WTC11 (cell line): ENCODE measurements around the gene WDCP. TPM values are rescaled to one million over a fixed set of nuclear protein-coding genes. Genes with fewer than 3 reads are reported as not detected.

Experiments used
- ATAC-seq: fragments of 200-7000 bp; cut with Tn5 transposase; 2 replicates; pipeline ENCODE4 v1.10.0; 2021; ENCODE audit warnings: mild to moderate bottlenecking, moderate library complexity
- CTCF ChIA-PET: fragments of 300-600 bp; sonication (Branson Sonifier 250); formaldehyde crosslinking; loops from one replicate; lab custom pipeline; 2021; ENCODE audit warnings: antibody characterized with exemption; lab: Charles Lee
- POLR2A ChIA-PET: fragments of 350-600 bp; sonication (Branson Sonifier 250); formaldehyde crosslinking; loops from one replicate; lab custom pipeline; 2021; ENCODE audit warnings: antibody characterized with exemption; lab: Charles Lee
- DNase-seq: peaks from one replicate; pipeline ENCODE4 v3.0.0; 2021; ENCODE audit warnings: low spot score
- H3K27ac Mint-ChIP-seq: 2 replicates; pipeline ENCODE4 v1.8.0; 2021; ENCODE audit warnings: mixed read lengths
- H3K27me3 Mint-ChIP-seq: 2 replicates; pipeline ENCODE4 v1.8.0; 2021; ENCODE audit warnings: low read depth, mild to moderate bottlenecking, moderate library complexity, mixed read lengths
- H3K36me3 Mint-ChIP-seq: 2 replicates; pipeline ENCODE4 v1.8.0; 2021; ENCODE audit warnings: mixed read lengths
- H3K4me1 Mint-ChIP-seq: 2 replicates; pipeline ENCODE4 v1.8.0; 2022; ENCODE audit warnings: mixed read lengths
- H3K4me3 Mint-ChIP-seq: 2 replicates; pipeline ENCODE4 v1.8.0; 2021; ENCODE audit warnings: mild to moderate bottlenecking, moderate library complexity, mixed read lengths
- H3K9me3 Mint-ChIP-seq: 2 replicates; pipeline ENCODE4 v1.8.0; 2021; ENCODE audit warnings: mixed read lengths
- ATF1 ChIP-seq: sonication (generic); formaldehyde crosslinking; IDR thresholded peaks from 2 replicates; pipeline ENCODE4 v1.8.1; 2023; ENCODE audit warnings: mild to moderate bottlenecking, moderate library complexity, missing genetic modification reagents
- CDX4 ChIP-seq: fragments of 250-450 bp; sonication (Bioruptor Pico); IDR thresholded peaks from 2 replicates; pipeline ENCODE4 v1.9.0; 2021; ENCODE audit warnings: moderate library complexity, mild to moderate bottlenecking, inconsistent platforms, borderline replicate concordance
- E2F4 ChIP-seq: sonication (generic); formaldehyde crosslinking; IDR thresholded peaks from 2 replicates; pipeline ENCODE4 v1.8.1; 2022; ENCODE audit warnings: low read depth, mild to moderate bottlenecking, moderate library complexity, missing genetic modification reagents, borderline replicate concordance
- ELF4 ChIP-seq: sonication (generic); formaldehyde crosslinking; IDR thresholded peaks from 2 replicates; pipeline ENCODE4 v1.8.1; 2022; ENCODE audit warnings: low read depth, mild to moderate bottlenecking, moderate library complexity, missing genetic modification reagents
- ERG ChIP-seq: fragments of 250-450 bp; sonication (Bioruptor Pico); IDR thresholded peaks from 2 replicates; pipeline ENCODE4 v1.8.0; 2021; ENCODE audit warnings: mild to moderate bottlenecking
- HMGA2 ChIP-seq: fragments of 250-450 bp; sonication (Bioruptor Pico); IDR thresholded peaks from 2 replicates; pipeline ENCODE4 v1.4.0; 2021; ENCODE audit warnings: mild to moderate bottlenecking, moderate library complexity
- NFE2L1 ChIP-seq: sonication (generic); formaldehyde crosslinking; IDR thresholded peaks from 2 replicates; pipeline ENCODE4 v1.8.1; 2023; ENCODE audit warnings: missing genetic modification reagents
- NFYB ChIP-seq: sonication (generic); formaldehyde crosslinking; conservative IDR thresholded peaks from 2 replicates; pipeline ENCODE4 v1.8.0; 2022; ENCODE audit warnings: low read depth, missing genetic modification reagents
- RELA ChIP-seq: sonication (generic); formaldehyde crosslinking; IDR thresholded peaks from 2 replicates; pipeline ENCODE4 v1.8.1; 2022; ENCODE audit warnings: missing genetic modification reagents, mild to moderate bottlenecking, borderline replicate concordance
- SOX15 ChIP-seq: fragments of 250-450 bp; sonication (Bioruptor Pico); IDR thresholded peaks from 2 replicates; pipeline ENCODE4 v1.9.0; 2021; ENCODE audit warnings: mild to moderate bottlenecking
- TEAD4 ChIP-seq: sonication (generic); formaldehyde crosslinking; IDR thresholded peaks from 2 replicates; pipeline ENCODE4 v1.8.0; 2022; ENCODE audit warnings: mild to moderate bottlenecking, missing genetic modification reagents
- ZBTB21 ChIP-seq: sonication (generic); formaldehyde crosslinking; IDR thresholded peaks from 2 replicates; pipeline ENCODE4 v1.8.1; 2023; ENCODE audit warnings: mild to moderate bottlenecking, missing genetic modification reagents, borderline replicate concordance
- ZNF138 ChIP-seq: sonication (generic); formaldehyde crosslinking; conservative IDR thresholded peaks from 2 replicates; pipeline ENCODE4 v1.8.1; 2022; ENCODE audit warnings: mild to moderate bottlenecking, moderate library complexity, missing genetic modification reagents
- ZNF232 ChIP-seq: sonication (generic); formaldehyde crosslinking; IDR thresholded peaks from 2 replicates; pipeline ENCODE4 v1.8.0; 2022; ENCODE audit warnings: mild to moderate bottlenecking, missing genetic modification reagents
- ZNF317 ChIP-seq: sonication (generic); formaldehyde crosslinking; IDR thresholded peaks from 2 replicates; pipeline ENCODE4 v1.8.1; 2023; ENCODE audit warnings: low read depth, mild to moderate bottlenecking, moderate library complexity, missing genetic modification reagents, borderline replicate concordance
- ZNF416 ChIP-seq: fragments of 250-450 bp; sonication (Bioruptor Pico); IDR thresholded peaks from 2 replicates; pipeline ENCODE4 v1.9.0; 2021; ENCODE audit warnings: mild to moderate bottlenecking, inconsistent platforms
- ZNF671 ChIP-seq: fragments of 250-450 bp; sonication (Bioruptor Pico); IDR thresholded peaks from 2 replicates; pipeline ENCODE4 v1.8.0; 2021; ENCODE audit warnings: mild to moderate bottlenecking
- total RNA-seq: library from RNA; stranded (reverse); gene quantifications from 3 replicates; pipeline ENCODE4 v1.2.3, GENCODE V29; 2021
- TF ChIP-seq, protein P1 (sequence below): fragments of 250-450 bp; sonication (Bioruptor Pico); IDR thresholded peaks from 2 replicates; pipeline ENCODE4 v2.1.2; 2022; ENCODE audit warnings: mild to moderate bottlenecking, moderate library complexity
- TF ChIP-seq, protein P2 (sequence below): fragments of 250-450 bp; sonication (Bioruptor Pico); conservative IDR thresholded peaks from 2 replicates; pipeline ENCODE4 v1.9.0; 2021; ENCODE audit warnings: mild to moderate bottlenecking
- TF ChIP-seq, protein P3 (sequence below): sonication (generic); formaldehyde crosslinking; IDR thresholded peaks from 2 replicates; pipeline ENCODE4 v1.8.1; 2022; ENCODE audit warnings: low read depth, missing genetic modification reagents, borderline replicate concordance

The WDCP gene
- total RNA-seq, 1 experiment from 2014 or later, result 31.9 TPM

DNA sequence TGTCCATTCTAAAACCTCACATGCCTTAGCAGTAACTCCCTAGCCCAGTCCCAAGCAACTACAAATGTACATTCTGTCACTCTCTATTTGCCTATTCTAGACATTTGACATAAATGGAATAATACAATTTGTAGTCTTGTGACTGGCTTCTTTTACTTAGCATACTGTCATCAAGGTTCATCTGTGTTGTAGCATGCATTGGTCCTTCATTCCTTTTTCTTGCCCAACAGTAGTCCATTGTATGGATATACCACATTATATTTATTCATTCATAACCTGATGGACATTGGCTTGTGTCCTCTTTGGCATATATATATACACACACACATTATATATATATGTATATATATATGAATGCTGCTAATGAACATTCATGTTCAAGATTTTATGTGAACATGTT lies 39.5 kb downstream of the WDCP start:
- no peak for ATAC-seq
- no peaks in the 10 kb centered on the region for H3K9me3 Mint-ChIP-seq
- CTCF ChIA-PET, result no interaction called here
- TF ChIP-seq SOX15 (CRISPR knock-in tag), result no peak
- TF ChIP-seq, protein P1, sequence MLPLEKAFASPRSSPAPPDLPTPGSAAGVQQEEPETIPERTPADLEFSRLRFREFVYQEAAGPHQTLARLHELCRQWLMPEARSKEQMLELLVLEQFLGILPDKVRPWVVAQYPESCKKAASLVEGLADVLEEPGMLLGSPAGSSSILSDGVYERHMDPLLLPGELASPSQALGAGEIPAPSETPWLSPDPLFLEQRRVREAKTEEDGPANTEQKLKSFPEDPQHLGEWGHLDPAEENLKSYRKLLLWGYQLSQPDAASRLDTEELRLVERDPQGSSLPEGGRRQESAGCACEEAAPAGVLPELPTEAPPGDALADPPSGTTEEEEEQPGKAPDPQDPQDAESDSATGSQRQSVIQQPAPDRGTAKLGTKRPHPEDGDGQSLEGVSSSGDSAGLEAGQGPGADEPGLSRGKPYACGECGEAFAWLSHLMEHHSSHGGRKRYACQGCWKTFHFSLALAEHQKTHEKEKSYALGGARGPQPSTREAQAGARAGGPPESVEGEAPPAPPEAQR (CRISPR knock-in tag), result no peak
- TF ChIP-seq ZBTB21 (CRISPR knock-in tag), result no peak
- no peak for TF ChIP-seq NFYB (CRISPR knock-in tag)
- TF ChIP-seq ERG, result no peak
- TF ChIP-seq, protein P2, sequence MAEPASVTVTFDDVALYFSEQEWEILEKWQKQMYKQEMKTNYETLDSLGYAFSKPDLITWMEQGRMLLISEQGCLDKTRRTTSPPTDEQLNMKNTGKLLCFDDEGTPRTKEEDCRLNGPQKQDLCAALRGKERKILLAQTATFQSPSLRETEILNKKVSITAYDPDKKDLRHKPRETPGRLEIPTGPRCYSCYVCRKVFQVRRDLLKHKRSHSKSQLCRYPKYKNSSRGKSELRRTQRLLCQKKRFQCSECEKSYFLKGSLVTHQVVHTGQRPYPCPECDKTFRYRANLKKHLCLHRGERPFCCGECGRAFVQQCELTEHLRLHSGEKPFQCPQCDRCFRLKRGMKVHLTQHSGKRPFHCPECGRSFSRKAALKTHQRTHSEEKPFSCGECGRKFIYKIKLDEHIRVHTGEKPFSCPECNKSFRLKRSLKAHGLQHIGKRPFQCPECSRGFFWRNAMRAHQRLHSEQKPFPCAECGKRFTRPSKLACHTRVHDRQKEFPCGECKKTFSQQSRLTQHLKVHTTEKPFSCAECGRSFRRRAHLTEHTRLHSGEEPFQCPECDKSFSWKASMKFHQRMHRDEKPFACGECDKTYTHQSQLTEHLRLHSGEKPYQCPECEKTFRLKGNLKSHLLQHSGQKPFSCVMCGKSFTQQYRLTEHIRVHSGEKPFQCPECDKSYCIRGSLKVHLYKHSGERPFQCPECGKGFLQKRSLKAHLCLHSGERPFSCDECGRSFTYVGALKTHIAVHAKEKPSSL (CRISPR knock-in tag), result no peak
- no peak for TF ChIP-seq TEAD4 (CRISPR knock-in tag)
- no peak for TF ChIP-seq HMGA2 (CRISPR knock-in tag)
- no peak for TF ChIP-seq ZNF138 (CRISPR knock-in tag)
- TF ChIP-seq ELF4 (CRISPR knock-in tag), result no peak
- TF ChIP-seq CDX4 (CRISPR knock-in tag), result no peak
- no peak for TF ChIP-seq ZNF671 (CRISPR knock-in tag)
- no peak for TF ChIP-seq ZNF317
- TF ChIP-seq, protein P3, sequence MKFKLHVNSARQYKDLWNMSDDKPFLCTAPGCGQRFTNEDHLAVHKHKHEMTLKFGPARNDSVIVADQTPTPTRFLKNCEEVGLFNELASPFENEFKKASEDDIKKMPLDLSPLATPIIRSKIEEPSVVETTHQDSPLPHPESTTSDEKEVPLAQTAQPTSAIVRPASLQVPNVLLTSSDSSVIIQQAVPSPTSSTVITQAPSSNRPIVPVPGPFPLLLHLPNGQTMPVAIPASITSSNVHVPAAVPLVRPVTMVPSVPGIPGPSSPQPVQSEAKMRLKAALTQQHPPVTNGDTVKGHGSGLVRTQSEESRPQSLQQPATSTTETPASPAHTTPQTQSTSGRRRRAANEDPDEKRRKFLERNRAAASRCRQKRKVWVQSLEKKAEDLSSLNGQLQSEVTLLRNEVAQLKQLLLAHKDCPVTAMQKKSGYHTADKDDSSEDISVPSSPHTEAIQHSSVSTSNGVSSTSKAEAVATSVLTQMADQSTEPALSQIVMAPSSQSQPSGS (CRISPR knock-in tag), result no peak
- no peak for TF ChIP-seq ATF1 (CRISPR knock-in tag)
- no peak for TF ChIP-seq NFE2L1
- no peak for TF ChIP-seq E2F4 (CRISPR knock-in tag)
- TF ChIP-seq ZNF416 (CRISPR knock-in tag), result no peak
- no peak for TF ChIP-seq ZNF232
- TF ChIP-seq RELA (CRISPR knock-in tag), result no peak
- DNase-seq, result no peak
- no peak overlapping the region for H3K4me3 Mint-ChIP-seq
- H3K4me1 Mint-ChIP-seq, result peaks cover 21% of the 10 kb centered on the region
- no peak overlapping the region for H3K27ac Mint-ChIP-seq
- POLR2A ChIA-PET, result no interaction called here
- H3K36me3 Mint-ChIP-seq, result no peaks in the 10 kb centered on the region
- H3K27me3 Mint-ChIP-seq, result peaks cover 9% of the 10 kb centered on the region
